Activated CD4-positive, alpha-beta memory T cell treated with anti-CD3 and anti-CD28 coated beads for 36 hours (primary cell): Measurements from ENCODE around the gene AEBP1. TPM values are rescaled to one million over a fixed set of nuclear protein-coding genes. Genes with fewer than 3 reads are reported as not detected.

Experiments
- CTCF ChIA-PET: fragments of 350-600 bp; sonication (Branson Sonifier 250); formaldehyde crosslinking; loops from one replicate; lab custom pipeline; 2021; ENCODE audit warnings: antibody characterized with exemption, inconsistent platforms; lab: Charles Lee
- POLR2A ChIA-PET: fragments of 350-600 bp; sonication (Branson Sonifier 250); formaldehyde crosslinking; loops from one replicate; lab custom pipeline; 2021; ENCODE audit warnings: antibody characterized with exemption; lab: Charles Lee
- DNase-seq: peaks from one replicate; pipeline ENCODE4 v3.0.0-alpha.2; 2020
- H3K27ac Mint-ChIP-seq: one replicate; pipeline ENCODE4 v1.8.0; 2021; ENCODE audit warnings: mixed read lengths
- H3K27me3 Mint-ChIP-seq: one replicate; pipeline ENCODE4 v1.8.0; 2021; ENCODE audit warnings: mixed read lengths
- H3K36me3 Mint-ChIP-seq: one replicate; pipeline ENCODE4 v1.8.0; 2021; ENCODE audit warnings: mixed read lengths
- H3K4me1 Mint-ChIP-seq: one replicate; pipeline ENCODE4 v1.8.0; 2021; ENCODE audit warnings: low read depth, mixed read lengths
- H3K4me3 Mint-ChIP-seq: one replicate; pipeline ENCODE4 v1.8.0; 2021; ENCODE audit warnings: mild to moderate bottlenecking, mixed read lengths
- H3K9me3 Mint-ChIP-seq: one replicate; pipeline ENCODE4 v1.8.0; 2021; ENCODE audit warnings: mixed read lengths
- intact Hi-C: fragments of 100-400 bp; cut with micrococcal nuclease; formaldehyde crosslinking; loops from one replicate; pipeline ENCODE4 v1.15.1; 2023
- total RNA-seq, 2 experiments: library from RNA; stranded (reverse); gene quantifications; one replicate each; pipeline ENCODE4 v1.2.3, GENCODE V29; 2021

AEBP1 gene
- total RNA-seq, 2 experiments from 2014 or later = 5.5 to 6.6 TPM

DNA sequence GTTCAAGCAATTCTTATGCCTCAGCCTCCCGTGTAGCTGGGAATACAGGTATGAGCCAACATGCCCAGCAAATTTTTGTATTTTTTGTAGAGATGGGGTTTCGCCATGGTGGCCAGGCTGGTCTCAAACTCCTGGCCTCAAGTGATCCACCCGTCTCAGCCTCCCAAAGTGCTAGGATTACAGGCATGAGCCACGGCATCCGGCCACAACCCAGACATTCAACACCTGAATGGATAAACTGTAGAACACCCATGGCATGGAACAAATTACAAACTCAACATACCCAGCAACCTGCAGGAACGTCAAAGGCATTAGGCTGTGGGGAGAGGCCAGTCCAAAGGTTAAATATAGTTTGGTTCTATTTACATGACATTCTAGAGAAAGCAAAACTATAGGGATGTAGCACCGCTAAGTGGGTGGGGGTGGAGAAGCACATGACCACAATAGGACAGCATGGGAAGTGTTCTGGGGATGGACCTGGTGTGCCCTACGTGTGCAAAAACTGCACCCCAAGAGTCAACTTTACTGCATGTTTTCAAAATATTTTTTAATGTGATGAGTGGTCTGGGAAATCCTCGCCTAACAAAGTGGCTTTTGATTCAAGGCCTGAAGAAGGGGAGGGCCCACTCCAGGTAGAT lies 32.3 kb upstream of the AEBP1 start:
- peaks cover 23% of the 10 kb centered on the region for H3K36me3 Mint-ChIP-seq
- CTCF ChIA-PET = interaction anchor here (1.0 kb wide), 1 partner anchor 20 kb away, joined by 5 read pairs; no protein-coding TSS in a partner anchor
- H3K4me3 Mint-ChIP-seq = no peak overlapping the region
- POLR2A ChIA-PET = no interaction called here
- no peak overlapping the region for H3K27ac Mint-ChIP-seq
- no peaks in the 10 kb centered on the region for H3K9me3 Mint-ChIP-seq
- H3K27me3 Mint-ChIP-seq = no peaks in the 10 kb centered on the region
- no peak for DNase-seq
- peaks cover 10% of the 10 kb centered on the region for H3K4me1 Mint-ChIP-seq
- intact Hi-C loops = no loop called here

DNA sequence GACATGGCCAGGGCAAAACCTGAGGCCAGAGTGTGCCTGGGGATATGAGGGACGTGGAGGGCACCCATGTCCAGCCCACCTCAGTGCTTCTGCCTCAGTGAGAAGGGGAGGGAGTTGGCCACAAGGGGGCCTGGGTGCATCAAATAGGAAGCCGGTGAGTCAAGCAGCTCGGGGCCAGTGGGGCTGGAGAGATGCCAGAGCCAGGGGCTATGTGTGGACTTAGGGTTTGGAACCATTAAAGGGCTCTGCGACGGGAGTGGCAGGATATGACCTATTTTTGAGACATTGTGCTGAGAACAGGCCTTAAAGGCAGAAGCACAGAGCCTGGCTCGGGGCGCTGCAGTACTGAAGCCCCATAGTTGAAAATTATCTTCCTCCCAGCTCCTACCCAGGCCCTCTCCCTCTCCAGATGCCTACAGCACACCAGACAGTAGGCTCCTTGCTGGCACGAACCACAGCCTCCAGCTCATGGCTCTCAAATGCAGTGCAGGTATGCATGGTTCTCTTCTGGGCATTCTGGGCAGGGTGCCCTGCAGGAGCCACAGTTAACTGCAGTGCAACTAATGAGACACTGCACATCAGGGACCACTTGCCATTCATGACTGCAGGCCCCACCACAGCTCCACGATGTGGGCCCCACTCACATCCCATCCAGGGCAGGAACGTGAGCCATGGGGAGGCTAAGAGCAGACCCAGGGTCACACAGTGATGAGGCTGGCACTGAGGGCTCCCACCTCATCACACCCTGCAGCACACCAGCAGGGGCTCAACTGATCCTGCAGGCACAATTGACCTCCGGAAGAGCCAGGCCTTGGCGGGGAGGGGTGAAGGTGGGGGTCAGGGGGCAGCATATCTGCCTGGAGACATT lies 31.5 kb upstream of the AEBP1 start:
- Mint-ChIP-seq H3K4me3 (no peak overlapping the region), H3K27me3 (no peaks in the 10 kb centered on the region), H3K4me1 (peaks cover 8% of the 10 kb centered on the region), H3K27ac (no peak overlapping the region), H3K36me3 (peaks cover 28% of the 10 kb centered on the region), H3K9me3 (no peaks in the 10 kb centered on the region)
- POLR2A ChIA-PET = no interaction called here
- CTCF ChIA-PET = interaction anchor here (0.8 to 1.0 kb wide), 2 partner anchors 21 to 22 kb away, joined by 4 to 5 read pairs; no protein-coding TSS in a partner anchor
- intact Hi-C loops = no loop called here
- peak; percentile 55 for DNase-seq

DNA sequence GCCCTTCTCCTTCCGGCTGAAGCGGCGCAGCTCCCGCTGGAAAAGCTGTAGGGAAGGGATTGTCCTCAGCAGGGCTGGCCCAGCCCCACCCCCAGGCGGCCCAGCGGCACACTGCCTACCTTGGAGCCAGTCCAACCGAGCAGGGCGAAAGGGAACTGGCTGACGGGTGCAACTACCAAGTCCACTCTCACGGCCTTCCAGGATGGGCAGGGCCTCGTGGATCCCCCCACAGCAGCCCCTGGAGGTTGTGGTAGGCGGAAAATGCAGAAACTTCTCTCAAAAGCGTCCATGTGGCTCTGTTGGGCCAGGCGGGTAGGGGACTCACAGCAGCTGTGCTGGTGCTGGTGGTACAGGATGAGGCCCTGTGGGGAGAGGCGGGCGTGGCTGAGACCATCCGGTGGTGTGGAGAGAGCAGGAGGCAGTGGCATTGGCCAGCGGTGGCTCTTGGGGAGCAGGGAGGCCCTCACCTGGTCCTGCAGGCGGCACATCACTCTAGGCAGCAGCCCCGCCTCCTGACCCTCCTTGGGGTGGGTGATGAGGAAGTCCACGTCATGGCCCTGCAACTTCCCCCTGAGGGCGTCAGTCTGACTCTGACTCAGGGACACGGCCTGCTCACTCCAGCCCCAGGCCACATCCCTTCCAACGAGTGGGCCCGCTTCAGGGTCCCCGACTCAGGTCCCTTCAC lies 30.3 kb upstream of the AEBP1 start:
- peaks cover 12% of the 10 kb centered on the region for H3K4me1 Mint-ChIP-seq
- no peaks in the 10 kb centered on the region for H3K27me3 Mint-ChIP-seq
- ChIA-PET CTCF (no interaction called here), POLR2A (no interaction called here)
- H3K9me3 Mint-ChIP-seq = no peaks in the 10 kb centered on the region
- no peak overlapping the region for H3K27ac Mint-ChIP-seq
- H3K36me3 Mint-ChIP-seq = peaks cover 38% of the 10 kb centered on the region
- peak; percentile 60 for DNase-seq
- no peak overlapping the region for H3K4me3 Mint-ChIP-seq
- intact Hi-C loops = no loop called here

DNA sequence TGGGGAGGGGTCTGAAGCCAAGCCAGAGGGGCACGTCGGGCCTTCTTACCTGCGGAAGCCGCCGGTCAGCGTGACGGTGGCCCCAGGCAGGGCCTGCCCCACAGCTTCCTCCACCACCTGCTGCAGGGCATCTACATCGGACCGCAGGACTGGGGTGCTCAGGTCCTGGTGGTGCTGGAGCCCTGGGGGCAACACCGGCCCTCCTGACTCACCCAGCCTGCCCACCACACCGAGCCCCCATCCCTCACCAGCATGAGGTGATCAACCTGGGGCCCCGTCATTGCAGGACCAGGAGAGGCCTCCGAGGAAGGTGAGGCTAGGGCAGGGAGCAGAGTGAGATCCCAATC lies 29.8 kb upstream of the AEBP1 start:
- intact Hi-C loops = no loop called here
- ChIA-PET CTCF (interaction anchor here (0.9 kb wide), 1 partner anchor 13 kb away, joined by 3 read pairs; no protein-coding TSS in a partner anchor), POLR2A (no interaction called here)
- Mint-ChIP-seq H3K9me3 (no peaks in the 10 kb centered on the region), H3K4me3 (no peak overlapping the region), H3K36me3 (peaks cover 41% of the 10 kb centered on the region), H3K27me3 (no peaks in the 10 kb centered on the region), H3K27ac (no peak overlapping the region), H3K4me1 (peaks cover 11% of the 10 kb centered on the region)
- no peak for DNase-seq

DNA sequence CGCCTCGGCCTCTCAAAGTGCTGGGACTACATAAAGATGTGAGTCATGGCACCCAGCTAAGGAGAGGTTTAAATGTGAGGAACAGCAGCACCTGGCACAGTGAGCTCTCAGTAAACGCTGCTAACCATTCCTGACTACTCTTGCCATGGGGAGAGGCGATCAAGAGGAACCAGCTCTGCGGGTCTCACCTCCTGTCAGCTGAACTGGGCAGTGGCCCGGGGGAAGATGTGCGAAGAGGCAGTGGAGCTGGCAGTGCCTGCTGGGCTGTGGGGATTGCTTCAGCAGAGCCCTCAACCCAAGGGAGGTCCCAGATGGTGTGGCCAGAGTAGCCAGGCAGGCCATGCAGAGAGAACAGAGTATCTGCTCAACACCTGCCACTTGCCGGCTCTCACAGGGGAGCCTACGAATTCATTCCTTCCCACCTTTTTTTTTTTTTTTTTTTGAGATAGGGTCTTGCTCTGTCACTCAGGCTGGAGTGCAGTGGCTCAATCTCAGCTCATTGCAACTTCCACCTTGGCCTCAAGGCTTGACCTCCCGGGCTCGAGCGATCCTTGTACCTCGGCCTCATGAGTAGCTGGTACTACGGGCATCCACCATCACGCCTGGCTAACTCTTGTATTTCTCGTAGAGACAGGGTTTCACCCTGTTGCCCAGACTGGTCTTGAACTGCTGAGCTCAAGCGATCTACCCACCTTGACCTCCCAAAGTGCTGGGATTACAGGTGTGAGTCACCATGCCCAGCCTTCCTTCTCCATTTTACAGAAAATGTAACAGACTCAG lies 28.7 kb upstream of the AEBP1 start:
- Mint-ChIP-seq H3K4me3 (no peak overlapping the region), H3K27ac (no peak overlapping the region), H3K9me3 (no peaks in the 10 kb centered on the region), H3K36me3 (peaks cover 46% of the 10 kb centered on the region), H3K4me1 (peaks cover 21% of the 10 kb centered on the region), H3K27me3 (no peaks in the 10 kb centered on the region)
- intact Hi-C loops = no loop called here
- CTCF ChIA-PET = interaction anchor here (0.9 to 1.0 kb wide), 2 partner anchors 11 to 24 kb away, joined by 3 read pairs; no protein-coding TSS in a partner anchor
- POLR2A ChIA-PET = interaction anchor here (1.0 to 1.3 kb wide), 2 partner anchors 8 to 11 kb away, joined by 3 to 4 read pairs; no protein-coding TSS in a partner anchor
- DNase-seq = no peak

DNA sequence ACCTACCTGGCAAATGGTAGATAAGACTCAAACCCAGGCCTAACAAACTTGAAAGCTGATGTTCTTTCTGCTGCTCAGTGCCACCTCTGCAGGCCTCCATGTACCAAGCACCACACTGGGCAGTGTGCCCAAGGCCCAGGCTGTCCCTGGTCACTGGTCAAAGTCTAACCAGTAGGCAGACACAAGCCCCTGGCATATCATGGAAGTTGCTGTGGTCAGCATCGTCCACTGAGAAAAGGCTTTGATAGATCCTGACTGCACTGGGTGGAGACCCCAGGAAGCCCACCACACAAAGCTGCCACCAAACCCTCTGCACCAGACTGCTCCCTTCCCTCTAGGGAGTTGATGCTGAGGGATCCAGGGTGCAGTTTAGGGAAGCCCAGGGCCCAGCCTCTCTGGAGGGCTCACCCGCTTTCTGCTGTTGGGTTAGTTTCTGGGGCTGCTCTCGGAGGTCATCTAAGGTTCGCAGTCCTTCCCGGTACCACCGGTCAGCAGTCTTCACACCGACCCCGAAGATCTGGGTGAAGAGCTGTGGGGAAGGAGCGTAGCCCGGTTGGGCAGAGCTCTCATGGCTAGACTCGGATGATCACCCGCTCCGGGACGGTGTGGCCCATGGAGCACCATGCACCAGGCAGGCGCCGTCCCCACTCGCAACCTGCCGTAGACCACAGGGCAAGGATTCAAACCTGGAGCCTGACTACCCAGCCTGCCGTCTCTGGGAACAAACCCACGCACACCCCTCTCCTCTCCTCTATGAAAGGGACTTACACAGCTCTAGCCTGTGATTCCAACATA lies 27.8 kb upstream of the AEBP1 start:
- H3K27ac Mint-ChIP-seq = peak overlapping the region; percentile 33

DNA sequence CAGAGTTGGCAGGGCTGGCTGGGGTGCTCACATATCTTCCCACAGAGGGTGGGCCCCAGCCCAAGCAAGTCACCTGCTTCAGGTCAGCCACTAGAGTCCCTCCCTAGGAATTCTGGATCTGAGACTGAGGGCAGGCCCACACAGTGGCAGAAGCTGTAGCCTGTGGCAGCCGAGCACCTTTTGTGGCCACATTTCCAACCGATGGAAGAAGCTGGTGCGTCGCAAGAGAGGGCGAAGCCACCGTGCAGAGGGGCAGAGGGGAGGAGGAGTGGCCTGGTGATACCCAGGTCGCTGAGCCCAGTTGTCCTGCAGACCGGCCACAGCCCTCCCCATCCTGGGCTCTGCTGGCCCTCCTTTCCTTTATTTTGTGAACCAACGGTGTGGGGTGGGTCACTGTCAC lies 27.1 kb upstream of the AEBP1 start:
- CTCF ChIA-PET = no interaction called here
- Mint-ChIP-seq H3K4me1 (peaks cover 29% of the 10 kb centered on the region), H3K27ac (no peak overlapping the region), H3K36me3 (peaks cover 49% of the 10 kb centered on the region), H3K4me3 (no peak overlapping the region), H3K9me3 (no peaks in the 10 kb centered on the region), H3K27me3 (no peaks in the 10 kb centered on the region)
- no peak for DNase-seq
- POLR2A ChIA-PET = interaction anchor here (1.3 to 4.9 kb wide), 2 partner anchors 10 kb away, joined by 4 to 19 read pairs; no protein-coding TSS in a partner anchor
- intact Hi-C loops = no loop called here

More for the DNA sequence above, 27.8 kb upstream of the AEBP1 start:
- Mint-ChIP-seq H3K4me3 (no peak overlapping the region), H3K27me3 (no peaks in the 10 kb centered on the region), H3K9me3 (no peaks in the 10 kb centered on the region), H3K4me1 (peaks cover 28% of the 10 kb centered on the region), H3K36me3 (peaks cover 50% of the 10 kb centered on the region)
- DNase-seq = no peak
- intact Hi-C loops = no loop called here
- ChIA-PET CTCF (interaction anchor here (1.0 kb wide), 1 partner anchor 25 kb away, joined by 3 read pairs; no protein-coding TSS in a partner anchor), POLR2A (interaction anchor here (1.3 kb wide), 1 partner anchor 9 kb away, joined by 4 read pairs; no protein-coding TSS in a partner anchor)

DNA sequence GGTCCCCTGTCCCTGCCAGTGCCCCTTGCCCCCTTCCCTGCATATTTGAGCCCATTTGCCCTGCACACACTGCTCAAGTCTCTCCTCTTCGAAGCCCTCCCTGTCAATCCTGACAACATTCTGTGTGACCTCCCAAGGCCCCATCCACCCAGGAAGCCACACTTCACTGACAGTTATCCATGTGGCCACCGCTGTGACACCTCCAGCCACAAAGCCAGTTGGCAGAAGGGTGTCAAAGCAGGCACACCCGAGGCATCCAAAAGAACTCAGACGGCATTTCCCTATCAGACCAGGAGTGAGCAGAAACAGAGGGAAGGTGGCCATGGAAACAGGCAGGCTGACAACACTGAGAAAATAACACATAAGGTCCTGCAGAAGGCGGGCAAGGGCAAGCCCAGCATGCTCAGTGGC lies 26.5 kb upstream of the AEBP1 start:
- H3K27ac Mint-ChIP-seq = peak overlapping the region; percentile 35
- no peaks in the 10 kb centered on the region for H3K27me3 Mint-ChIP-seq
- CTCF ChIA-PET = interaction anchor here (0.6 kb wide), 1 partner anchor 534 kb away, joined by 4 read pairs; no protein-coding TSS in a partner anchor
- no peak for DNase-seq
- POLR2A ChIA-PET = interaction anchor here (4.9 kb wide), 1 partner anchor 10 kb away, joined by 19 read pairs; no protein-coding TSS in a partner anchor
- no peak overlapping the region for H3K4me3 Mint-ChIP-seq
- H3K9me3 Mint-ChIP-seq = no peaks in the 10 kb centered on the region
- intact Hi-C loops = no loop called here
- H3K36me3 Mint-ChIP-seq = peaks cover 43% of the 10 kb centered on the region
- H3K4me1 Mint-ChIP-seq = peaks cover 29% of the 10 kb centered on the region

DNA sequence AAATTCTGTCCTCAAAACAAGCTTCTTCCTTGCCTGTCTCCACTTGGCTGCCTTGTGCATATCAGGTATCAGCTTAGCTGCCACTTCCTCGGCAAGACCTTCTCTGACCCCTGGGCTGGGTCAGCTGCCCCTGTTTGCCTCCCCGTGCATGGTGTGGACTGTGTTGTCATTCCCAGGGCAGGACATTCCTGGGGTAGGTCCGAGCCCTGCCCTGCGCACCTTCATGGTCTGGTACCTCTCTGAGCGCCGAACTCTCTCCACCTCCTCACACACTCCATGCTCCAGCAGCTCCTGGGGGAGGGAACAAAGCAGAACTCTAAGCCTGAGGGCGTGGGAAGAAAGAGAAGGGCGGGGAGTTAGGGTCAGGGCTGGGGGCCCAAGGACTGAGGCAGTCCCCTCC lies 25.6 kb upstream of the AEBP1 start:
- CTCF ChIA-PET = no interaction called here
- no peak overlapping the region for H3K27ac Mint-ChIP-seq
- DNase-seq = no peak
- POLR2A ChIA-PET = interaction anchor here (0.6 to 4.9 kb wide), 2 partner anchors 11 to 45 kb away, joined by 4 to 19 read pairs; no protein-coding TSS in a partner anchor
- H3K4me1 Mint-ChIP-seq = peaks cover 36% of the 10 kb centered on the region
- peaks cover 40% of the 10 kb centered on the region for H3K36me3 Mint-ChIP-seq
- intact Hi-C loops = no loop called here
- H3K4me3 Mint-ChIP-seq = no peak overlapping the region
- no peaks in the 10 kb centered on the region for H3K9me3 Mint-ChIP-seq
- no peaks in the 10 kb centered on the region for H3K27me3 Mint-ChIP-seq

DNA sequence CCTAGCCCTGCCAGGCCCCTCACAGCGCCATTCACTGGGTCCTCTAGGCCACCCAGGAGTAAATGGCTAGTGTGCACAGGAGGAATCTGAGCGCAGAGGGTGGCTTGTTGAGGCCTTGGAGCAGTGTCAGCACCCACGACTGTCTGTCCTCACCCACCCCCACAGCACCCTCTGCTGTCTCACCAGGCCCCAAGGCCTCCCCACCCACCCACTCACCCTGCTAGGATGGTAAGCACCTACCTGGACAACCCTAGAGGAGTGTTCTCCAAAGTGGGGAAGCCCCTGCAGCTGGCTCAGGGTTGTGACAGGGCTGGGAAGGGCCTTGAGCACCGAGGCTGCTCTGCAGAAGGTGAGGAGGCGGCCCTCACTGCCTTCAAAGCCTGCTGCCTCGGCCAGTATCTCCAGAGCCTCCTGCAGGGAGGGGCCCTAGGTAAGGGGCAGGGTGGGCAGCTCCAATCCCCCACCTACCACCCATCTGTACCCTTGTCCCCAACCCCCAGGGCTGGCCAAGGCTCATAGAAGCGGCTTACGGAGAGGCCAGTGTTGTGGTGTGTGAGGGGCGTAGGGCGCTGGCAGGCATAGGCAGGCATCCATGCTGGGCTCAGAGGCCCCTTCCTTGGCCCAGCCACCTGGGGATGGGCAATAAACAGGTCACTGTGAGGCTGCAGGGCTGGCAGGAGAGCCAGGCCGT lies 24.7 kb upstream of the AEBP1 start:
- ChIA-PET POLR2A (interaction anchor here (4.9 kb wide), 1 partner anchor 12 kb away, joined by 19 read pairs; no protein-coding TSS in a partner anchor), CTCF (no interaction called here)
- no peaks in the 10 kb centered on the region for H3K9me3 Mint-ChIP-seq
- H3K27ac Mint-ChIP-seq = no peak overlapping the region
- no peaks in the 10 kb centered on the region for H3K27me3 Mint-ChIP-seq
- DNase-seq = no peak
- H3K4me1 Mint-ChIP-seq = peaks cover 36% of the 10 kb centered on the region
- intact Hi-C loops = no loop called here
- H3K36me3 Mint-ChIP-seq = peaks cover 40% of the 10 kb centered on the region
- H3K4me3 Mint-ChIP-seq = no peak overlapping the region
